GM12878 (cell line): ENCODE results near the gene PRC1. TPM values are rescaled to one million over a fixed set of nuclear protein-coding genes. Genes with fewer than 3 reads are reported as not detected.

ENCODE experiments used
- ATAC-seq: fragments of 200-7000 bp; cut with Tn5 transposase; 3 replicates; pipeline ENCODE4 v1.9.1; 2020; ENCODE audit warnings: mild to moderate bottlenecking, moderate library complexity
- BruUV-seq: library from RNA; stranded (reverse); fragments of 400-500 nt; replicated peaks from 2 replicates; lab custom pipeline; 2021; lab: Mats Ljungman, UMichigan
- CTCF ChIA-PET: fragments of 300-600 bp; sonication (Branson Sonifier 250); formaldehyde crosslinking; extraction: SDS; loops from one replicate; lab custom pipeline; 2021; ENCODE audit warnings: inconsistent platforms; lab: Yijun Ruan, JAX
- POLR2A ChIA-PET: fragments of 350-600 bp; formaldehyde crosslinking; extraction: SDS; loops from one replicate; lab custom pipeline; 2021; ENCODE audit warnings: inconsistent platforms; lab: Charles Lee
- RAD21 ChIA-PET: fragments of 300-600 bp; sonication (Branson Sonifier 250); formaldehyde crosslinking; loops from one replicate; lab custom pipeline; 2023; ENCODE audit warnings: antibody characterized with exemption; ENCODE audit not compliant: unreplicated experiment; lab: Charles Lee
- SMC1A ChIA-PET: fragments of 300-600 bp; sonication (Branson Sonifier 250); formaldehyde crosslinking; loops from one replicate; lab custom pipeline; 2023; ENCODE audit not compliant: unreplicated experiment, uncharacterized antibody; lab: Charles Lee
- DNase-seq: peaks from one replicate; pipeline ENCODE4 v3.0.0-alpha.2; 2011; ENCODE audit warnings: low read depth, low spot score
- FAIRE-seq: peaks from 3 replicates; lab custom pipeline; 2011; peaks lifted over from hg19 to GRCh38; lab: Jason Lieb, UNC
- H2AFZ ChIP-seq: 2 replicates; pipeline ENCODE4 v1.6.0; 2011; ENCODE audit warnings: low read depth, low read length, control low read depth; ENCODE audit not compliant: control insufficient read depth
- H3K27ac ChIP-seq: 2 replicates; pipeline ENCODE4 v1.5.1; 2011; ENCODE audit warnings: control low read depth; ENCODE audit not compliant: control insufficient read depth, insufficient read depth
- H3K27me3 ChIP-seq, 2 experiments: replicated peaks in 1 of 2; 2 replicates each; pipeline versions ENCODE4 v1.6.0 to v1.6.1; 2011; ENCODE audit warnings: low read length in 1 of 2; ENCODE audit not compliant: control insufficient read depth in 2 of 2, insufficient read depth in 2 of 2
- H3K36me3 ChIP-seq, 2 experiments: 2 replicates each; pipeline ENCODE4 v1.5.1; 2011; ENCODE audit warnings: low read length in 1 of 2; ENCODE audit not compliant: control insufficient read depth in 2 of 2, insufficient read depth in 2 of 2
- H3K4me1 ChIP-seq: 2 replicates; pipeline ENCODE4 v1.6.1; 2011; ENCODE audit warnings: mild to moderate bottlenecking, low read length, moderate library complexity, mixed read lengths; ENCODE audit not compliant: control insufficient read depth, insufficient read depth
- H3K4me2 ChIP-seq: 2 replicates; pipeline ENCODE4 v1.6.0; 2011; ENCODE audit warnings: control low read depth; ENCODE audit not compliant: control insufficient read depth, insufficient read depth
- H3K4me3 ChIP-seq: fragments of 200-600 bp; sonication (generic); 2 replicates; pipeline ENCODE4 v1.5.1; 2016
- H3K79me2 ChIP-seq: 2 replicates; pipeline ENCODE4 v1.6.0; 2011; ENCODE audit warnings: low read length; ENCODE audit not compliant: control insufficient read depth, insufficient read depth
- H3K9ac ChIP-seq: 2 replicates; pipeline ENCODE4 v1.8.0; 2011; ENCODE audit warnings: low read length, control low read depth, mixed read lengths; ENCODE audit not compliant: control insufficient read depth, insufficient read depth
- H3K9me3 ChIP-seq: replicated peaks from 3 replicates; pipeline ENCODE4 v1.5.1; 2011; ENCODE audit warnings: mild to moderate bottlenecking, low read length; ENCODE audit not compliant: control insufficient read depth, insufficient read depth
- H4K20me1 ChIP-seq: 2 replicates; pipeline ENCODE4 v1.6.0; 2011; ENCODE audit not compliant: control insufficient read depth, insufficient read depth
- ASH2L ChIP-seq: fragments of 300-600, 200-600 bp; sonication (generic); IDR thresholded peaks from 2 replicates; pipeline ENCODE4 v1.6.1; 2017; ENCODE audit warnings: low read depth, mild to moderate bottlenecking, borderline replicate concordance
- BHLHE40 ChIP-seq, 2 experiments: fragments of 450-650 bp in 1 of 2; IDR thresholded peaks; 2 replicates each; pipeline ENCODE4 v1.6.1; 2011 to 2017; ENCODE audit warnings: low read depth in 2 of 2, borderline replicate concordance in 1 of 2, improper control_type of control experiment in 1 of 2, low read length in 1 of 2, mild to moderate bottlenecking in 1 of 2
- NFYA ChIP-seq: IDR thresholded peaks from 2 replicates; pipeline ENCODE4 v1.6.1; 2011; ENCODE audit warnings: low read depth, mild to moderate bottlenecking, low read length, improper control_type of control experiment, borderline replicate concordance
- PAX8 ChIP-seq: fragments of 450-650 bp; IDR thresholded peaks from 2 replicates; pipeline ENCODE4 v1.6.1; 2017; ENCODE audit warnings: mild to moderate bottlenecking, moderate library complexity
- PBX3 ChIP-seq: IDR thresholded peaks from 2 replicates; pipeline ENCODE4 v1.6.1; 2011; ENCODE audit warnings: mild to moderate bottlenecking, low read depth, low read length, moderate library complexity; ENCODE audit not compliant: insufficient replicate concordance
- POLR2AphosphoS2 ChIP-seq: IDR thresholded peaks from 2 replicates; pipeline ENCODE4 v1.6.1; 2011; ENCODE audit warnings: low read depth, mild to moderate bottlenecking, low read length, improper control_type of control experiment, moderate library complexity
- SMARCA5 ChIP-seq: fragments of 450-650 bp; IDR thresholded peaks from 2 replicates; pipeline ENCODE4 v1.6.1; 2017; ENCODE audit warnings: mild to moderate bottlenecking
- ZBTB11 ChIP-seq: fragments of 450-650 bp; formaldehyde crosslinking; IDR thresholded peaks from 2 replicates; pipeline ENCODE4 v1.5.0; 2022; ENCODE audit warnings: mild to moderate bottlenecking, missing genetic modification characterization
- ZNF24 ChIP-seq: fragments of 450-650 bp; IDR thresholded peaks from 2 replicates; pipeline ENCODE4 v1.6.1; 2017; ENCODE audit warnings: antibody characterized with exemption, mild to moderate bottlenecking
- ZNF274 ChIP-seq: IDR thresholded peaks from one replicate; pipeline ENCODE4 v1.8.0; 2011; ENCODE audit not compliant: insufficient read length, insufficient read depth
- WGBS: methylation state at CpG from one replicate; pipeline ENCODE4 v1.1.6; 2016; ENCODE audit warnings: low lambda C conversion rate; ENCODE audit not compliant: insufficient replicate concordance, insufficient coverage; ENCODE audit errors: missing lambda C conversion rate; 5-methylcytosine and 5-hydroxymethylcytosine counted together
- in situ Hi-C: fragments of 300-500 bp; cut with MboI; formaldehyde crosslinking; loops from 9 replicates; pipeline ENCODE4 v1.14.3; 2018; ENCODE audit warnings: mixed read lengths
- intact Hi-C: fragments of 100-400 bp; cut with micrococcal nuclease; formaldehyde crosslinking; loops from one replicate; pipeline ENCODE4 v1.14.2; 2022; ENCODE audit not compliant: unreplicated experiment
- polyA plus RNA-seq, 11 experiments: library from polyadenylated mRNA; depleted of rRNA in 4 of 11; unstranded in 6 of 11; stranded (reverse) in 5 of 11; fragments of >200 nt; fragmentation: Nextera tagmentation in 4 of 11; fragmentation: Illumina TruSeq in 1 of 11; extraction: Ambion mirVana in 4 of 11; extraction: Trizol in 1 of 11; gene quantifications; 1 replicate in 1 of 11; 2 replicates in 10 of 11; pipeline versions ENCODE4 v1.2.1 to v1.2.3, GENCODE V29; 2011 to 2016; ENCODE audit warnings: inconsistent platforms in 2 of 11, missing spikeins in 2 of 11, low read depth in 1 of 11
- total RNA-seq, 4 experiments: library from RNA; depleted of rRNA in 3 of 4; stranded (reverse); fragments of >200 nt in 3 of 4; fragmentation: Illumina TruSeq in 1 of 4; extraction: Trizol in 1 of 4; gene quantifications; 2 replicates each; pipeline versions ENCODE4 v1.2.1 to v1.2.3, GENCODE V29; 2013 to 2021

PRC1 gene
- total and polyA plus RNA-seq, 10 of the 15 experiments (the other 5 are each of a cell fraction or from before 2014, with no cell fraction given) = 100 to 241 (median 131) TPM

- no peak overlapping the region for H3K9ac ChIP-seq
- H3K9me3 ChIP-seq = no peaks in the 10 kb centered on the region
- RAD21 ChIA-PET = no interaction called here
- no peak overlapping the region for H3K4me2 ChIP-seq
- FAIRE-seq (no peak), DNase-seq (no peak), ATAC-seq (no peak)
- H3K36me3 ChIP-seq = peaks cover 18 to 28% of the 10 kb centered on the region in 2 experiments
- CTCF ChIA-PET = interaction anchor here (0.5 kb wide), 1 partner anchor 56 kb away, joined by 3 read pairs; no protein-coding TSS in a partner anchor
- SMC1A ChIA-PET = no interaction called here
- no peak for TF ChIP-seq BHLHE40 (IDR thresholded peaks at IDR 0.05; ENCODE audit: borderline replicate concordance in 1 of 2, low read depth in 2 of 2, low read length in 1 of 2)
- no peak for TF ChIP-seq POLR2AphosphoS2
- TF ChIP-seq ZNF274 = no peak
- TF ChIP-seq ZNF24 = no peak
- TF ChIP-seq ZBTB11 = no peak
- TF ChIP-seq SMARCA5 = no peak
- TF ChIP-seq PAX8 = no peak
- no peak for TF ChIP-seq PBX3
- no peak for TF ChIP-seq NFYA
- TF ChIP-seq ASH2L = no peak
- H3K27me3 ChIP-seq = no peaks in the 10 kb centered on the region
- no peak overlapping the region for H3K27ac ChIP-seq
- no peaks in the 10 kb centered on the region for H4K20me1 ChIP-seq
- no peaks in the 10 kb centered on the region for H3K79me2 ChIP-seq
- intact Hi-C loops = no loop called here
- no peaks in the 10 kb centered on the region for H3K4me1 ChIP-seq
- POLR2A ChIA-PET = interaction anchor here (0.6 to 0.7 kb wide), 2 partner anchors 7 to 31 kb away, joined by 4 to 5 read pairs; no protein-coding TSS in a partner anchor
- in situ Hi-C loops = no loop called here
- no peak overlapping the region for H2AFZ ChIP-seq
- WGBS = 81% methylated on average over 18 of the region's 18 CpGs
- no peak overlapping the region for H3K4me3 ChIP-seq
- BruUV-seq = no TSS peak
Observed at GRCh38 chr15:90947577-90948357, 46.6 kb downstream of the PRC1 start.
